ENCODE measurements around the gene TRAM2. TPM values are rescaled to one million over a fixed set of nuclear protein-coding genes. Genes with fewer than 3 reads are reported as not detected.

The TRAM2 gene
- total and polyA plus RNA-seq, 2 of the 13 experiments (the other 11 are each of a cell fraction or from before 2014, with no cell fraction given): 49.1 to 72.5 TPM

- ATAC-seq: peak; percentile 1; the same call in 1 of the 3 replicates
- WGBS (ENCODE audit: low lambda C conversion rate): 98% methylated on average over 11 of the region's 11 CpGs
- Histone ChIP-seq H3K4me1 (ENCODE audit: insufficient read depth, low read length) (peaks cover 23% of the 10 kb centered on the region), H3K27me3 (ENCODE audit: control insufficient read depth in 1 of 2, insufficient read depth in 2 of 2, low read length in 2 of 2) (no peaks in the 10 kb centered on the region), H2AFZ (ENCODE audit: low read length) (no peak overlapping the region), H3K9ac (ENCODE audit: insufficient read depth, low read depth, low read length) (no peak overlapping the region), H3K4me3 (replicated peaks in 1 of 3; ENCODE audit: insufficient read depth in 1 of 3, low read depth in 2 of 3, low read length in 3 of 3) (no peak overlapping the region), H3K9me3 (ENCODE audit: low read length) (no peaks in the 10 kb centered on the region), H3K4me2 (ENCODE audit: low read depth, low read length) (no peak overlapping the region), H4K20me1 (ENCODE audit: insufficient read depth, low read length) (no peaks in the 10 kb centered on the region), H3K36me3 (replicated peaks in 1 of 2; ENCODE audit: control insufficient read depth in 1 of 2, insufficient read depth in 2 of 2, low read length in 2 of 2) (peaks cover 10 to 31% of the 10 kb centered on the region in 2 experiments), H3K27ac (ENCODE audit: extremely low read length, insufficient read depth, low read length) (no peak overlapping the region), H3K79me2 (ENCODE audit: insufficient read depth, low read length) (no peaks in the 10 kb centered on the region)
- no peak for FAIRE-seq
- intact Hi-C loops (cut with micrococcal nuclease; ENCODE audit: unreplicated experiment) (loop anchor here (5.0 kb wide), 2 partner anchors 73 to 77 kb away; partner anchors contain the start of gene EFHC1), in situ Hi-C loops (cut with HindIII; ENCODE audit: extremely low pct_ligation_motif_present, low pct_unique_long_range_greater_than_20kb) (no loop called here)
- no TSS peak for BruUV-seq (replicated peaks)
- TF ChIP-seq SALL1 (CRISPR knock-in tag; IDR thresholded peaks at IDR 0.05): 0 out of 2 replicates have a peak, but pooled peaks have one; percentile 12
- TF ChIP-seq PRDM15 (CRISPR knock-in tag; IDR thresholded peaks at IDR 0.05): no peak
- TF ChIP-seq CTCF (CRISPR knock-in tag; IDR thresholded peaks at IDR 0.05): peak; percentile 12; the same call in 1 of the 2 replicates
- no peak for TF ChIP-seq RFX1 (IDR thresholded peaks at IDR 0.05)
- ChIA-PET CTCF (ENCODE audit: low intra/inter-chr PET ratio, low total read pairs) (no interaction called here), POLR2A (interaction anchor here (1.3 to 1.9 kb wide), 2 partner anchors 89 to 98 kb away, joined by 3 to 6 read pairs; no protein-coding TSS in a partner anchor)
- DNase-seq (ENCODE audit: low spot score): no peak
These were observed 77.1 kb downstream of the TRAM2 start for GRCh38 chr6:52499681-52500236.

Data from HepG2 (cell line).